Neural progenitor cell (in vitro differentiated cells): ENCODE results near the gene SBF2. TPM values are rescaled to one million over a fixed set of nuclear protein-coding genes. Genes with fewer than 3 reads are reported as not detected.
"Not testable (repeated sequence)": the region's sequence is repeated elsewhere in the genome, so short reads cannot be mapped to it uniquely, and the experiment has no call there.

Experiments
- DNase-seq: peaks from one replicate; pipeline ENCODE4 v3.0.0-alpha.2; 2016; ENCODE audit warnings: low spot score
- H2AFZ ChIP-seq: fragments of 200-600 bp; sonication (generic); replicated peaks from 2 replicates; pipeline ENCODE4 v1.6.1; 2016; ENCODE audit warnings: antibody characterized with exemption
- H3F3A ChIP-seq: fragments of 200-600 bp; sonication (generic); 2 replicates; pipeline ENCODE4 v1.6.1; 2016; ENCODE audit warnings: antibody characterized with exemption, low read depth
- H3K27ac ChIP-seq: fragments of 200-600 bp; sonication (generic); 2 replicates; pipeline ENCODE4 v1.5.1; 2016; ENCODE audit warnings: mild to moderate bottlenecking
- H3K27me3 ChIP-seq: fragments of 200-600 bp; sonication (generic); 2 replicates; pipeline ENCODE4 v1.6.1; 2016; ENCODE audit warnings: mild to moderate bottlenecking, moderate library complexity
- H3K36me3 ChIP-seq: fragments of 200-600 bp; sonication (generic); 2 replicates; pipeline ENCODE4 v1.5.1; 2016
- H3K4me1 ChIP-seq: fragments of 200-600 bp; sonication (generic); 2 replicates; pipeline ENCODE4 v1.6.1; 2016; ENCODE audit warnings: mixed run types
- H3K4me2 ChIP-seq: fragments of 200-600 bp; sonication (generic); 2 replicates; pipeline ENCODE4 v1.6.1; 2016
- H3K4me3 ChIP-seq: fragments of 200-600 bp; sonication (generic); 2 replicates; pipeline ENCODE4 v1.5.1; 2016
- H3K79me2 ChIP-seq: fragments of 200-600 bp; sonication (generic); 2 replicates; pipeline ENCODE4 v1.6.1; 2016; ENCODE audit warnings: low read depth
- H3K9ac ChIP-seq: fragments of 200-600 bp; sonication (generic); 2 replicates; pipeline ENCODE4 v1.6.1; 2016
- H3K9me3 ChIP-seq: fragments of 200-600 bp; sonication (generic); 2 replicates; pipeline ENCODE4 v1.5.1; 2016; ENCODE audit warnings: low read depth
- H4K20me1 ChIP-seq: fragments of 200-600 bp; sonication (generic); 2 replicates; pipeline ENCODE4 v1.6.1; 2016; ENCODE audit warnings: low read depth
- H3K27ac Mint-ChIP-seq: 3 replicates; pipeline ENCODE4 v1.8.0; 2021; ENCODE audit warnings: mixed read lengths
- H3K27me3 Mint-ChIP-seq: 2 replicates; pipeline ENCODE4 v1.8.0; 2022; ENCODE audit warnings: low read depth, mild to moderate bottlenecking, inconsistent platforms, moderate library complexity, mixed read lengths; ENCODE audit not compliant: insufficient read depth
- H3K36me3 Mint-ChIP-seq: 3 replicates; pipeline ENCODE4 v1.8.0; 2021; ENCODE audit warnings: mixed read lengths
- H3K4me1 Mint-ChIP-seq: 3 replicates; pipeline ENCODE4 v1.8.0; 2021; ENCODE audit warnings: mixed read lengths
- H3K4me3 Mint-ChIP-seq: 3 replicates; pipeline ENCODE4 v1.8.0; 2021; ENCODE audit warnings: mild to moderate bottlenecking, moderate library complexity, mixed read lengths
- H3K9me3 Mint-ChIP-seq: 3 replicates; pipeline ENCODE4 v1.8.0; 2020; ENCODE audit warnings: mixed read lengths
- CTCF ChIP-seq: fragments of 200-600 bp; sonication (generic); IDR thresholded peaks from 2 replicates; pipeline ENCODE4 v1.5.1; 2017; ENCODE audit warnings: antibody characterized with exemption, mild to moderate bottlenecking
- EZH2 ChIP-seq: fragments of 200-600 bp; sonication (generic); IDR thresholded peaks from 2 replicates; pipeline ENCODE4 v1.6.1; 2017; ENCODE audit warnings: antibody characterized with exemption, mild to moderate bottlenecking, moderate library complexity
- EZH2phosphoT487 ChIP-seq: fragments of 200-600 bp; sonication (generic); IDR thresholded peaks from 2 replicates; pipeline ENCODE4 v1.6.1; 2017; ENCODE audit warnings: antibody characterized with exemption
- total RNA-seq: library from RNA; depleted of rRNA; stranded (reverse); fragments of >200 nt; gene quantifications from 2 replicates; pipeline ENCODE4 v1.2.3, GENCODE V29; 2015; ENCODE audit warnings: low replicate concordance

Gene SBF2
- total RNA-seq, 1 donor from 2014 or later = 48.2 TPM

GRCh38 chr11:9950462-9950861 lies 343.6 kb downstream of the SBF2 start:
- no peak overlapping the region for H3K4me3 ChIP-seq
- Mint-ChIP-seq H3K4me3 (no peak overlapping the region), H3K36me3 (peaks cover 4% of the 10 kb centered on the region)

GRCh38 chr11:9947231-9947864 lies 346.7 kb downstream of the SBF2 start:
- Mint-ChIP-seq H3K27me3 (peaks cover 4% of the 10 kb centered on the region), H3K4me3 (no peak overlapping the region), H3K36me3 (peaks cover 4% of the 10 kb centered on the region), H3K27ac (no peak overlapping the region), H3K9me3 (peaks cover 7% of the 10 kb centered on the region), H3K4me1 (peaks cover 7% of the 10 kb centered on the region)
- TF ChIP-seq EZH2 (no peak), EZH2phosphoT487 (no peak), CTCF (no peak)
- H3K9me3 ChIP-seq = no peaks in the 10 kb centered on the region
- H3K79me2 ChIP-seq = no peaks in the 10 kb centered on the region
- no peak overlapping the region for H2AFZ ChIP-seq
- no peaks in the 10 kb centered on the region for H3F3A ChIP-seq
- no peaks in the 10 kb centered on the region for H4K20me1 ChIP-seq
- no peak overlapping the region for H3K4me2 ChIP-seq
- H3K9ac ChIP-seq = no peak overlapping the region
- no peak overlapping the region for H3K4me3 ChIP-seq
- no peak for DNase-seq
- no peaks in the 10 kb centered on the region for H3K36me3 ChIP-seq
- H3K27me3 ChIP-seq = no peaks in the 10 kb centered on the region
- no peak overlapping the region for H3K27ac ChIP-seq
- no peaks in the 10 kb centered on the region for H3K4me1 ChIP-seq

More at GRCh38 chr11:9950462-9950861, 343.6 kb downstream of the SBF2 start:
- Histone ChIP-seq H3K4me1 (no peaks in the 10 kb centered on the region), H3K36me3 (no peaks in the 10 kb centered on the region), H3K4me2 (no peak overlapping the region), H4K20me1 (no peaks in the 10 kb centered on the region), H3K27ac (no peak overlapping the region), H3K79me2 (no peaks in the 10 kb centered on the region), H2AFZ (no peak overlapping the region), H3K9ac (no peak overlapping the region), H3K27me3 (no peaks in the 10 kb centered on the region), H3K9me3 (no peaks in the 10 kb centered on the region), H3F3A (no peaks in the 10 kb centered on the region)
- DNase-seq = no peak
- Mint-ChIP-seq H3K9me3 (no peaks in the 10 kb centered on the region), H3K27ac (no peak overlapping the region), H3K27me3 (peaks cover 2% of the 10 kb centered on the region), H3K4me1 (peaks cover 9% of the 10 kb centered on the region)
- TF ChIP-seq EZH2 (no peak), EZH2phosphoT487 (no peak), CTCF (no peak)

- H2AFZ ChIP-seq, H3K9me3 ChIP-seq, H4K20me1 ChIP-seq, H3K4me1 Mint-ChIP-seq, H3K9ac ChIP-seq, H3K27me3 ChIP-seq, H3K27ac ChIP-seq, H3K27me3 Mint-ChIP-seq, H3K9me3 Mint-ChIP-seq, H3K4me3 ChIP-seq, H3K27ac Mint-ChIP-seq, H3K79me2 ChIP-seq, H3K36me3 Mint-ChIP-seq, H3F3A ChIP-seq, H3K4me1 ChIP-seq, DNase-seq, H3K4me3 Mint-ChIP-seq, H3K36me3 ChIP-seq, H3K4me2 ChIP-seq: not testable (repeated sequence)
These were observed 348.3 kb downstream of the SBF2 start for GRCh38 chr11:9945680-9946079.

GRCh38 chr11:9943386-9944110 lies 350.5 kb downstream of the SBF2 start:
- H3K27ac ChIP-seq = no peak overlapping the region
- Mint-ChIP-seq H3K27ac (no peak overlapping the region), H3K4me1 (no peaks in the 10 kb centered on the region), H3K9me3 (peaks cover 7% of the 10 kb centered on the region), H3K27me3 (peaks cover 2% of the 10 kb centered on the region), H3K4me3 (no peak overlapping the region), H3K36me3 (peaks cover 2% of the 10 kb centered on the region)
- no peaks in the 10 kb centered on the region for H3K27me3 ChIP-seq
- no peaks in the 10 kb centered on the region for H3K4me1 ChIP-seq
- no peak overlapping the region for H3K9ac ChIP-seq
- H2AFZ ChIP-seq = no peak overlapping the region
- H3K9me3 ChIP-seq = no peaks in the 10 kb centered on the region
- H3K79me2 ChIP-seq = no peaks in the 10 kb centered on the region
- no peaks in the 10 kb centered on the region for H3F3A ChIP-seq
- no peak overlapping the region for H3K4me3 ChIP-seq
- no peaks in the 10 kb centered on the region for H3K36me3 ChIP-seq
- no peak overlapping the region for H3K4me2 ChIP-seq
- DNase-seq = no peak
- no peaks in the 10 kb centered on the region for H4K20me1 ChIP-seq
- TF ChIP-seq EZH2 = no peak
- no peak for TF ChIP-seq EZH2phosphoT487
- no peak for TF ChIP-seq CTCF
